HEK293 (cell line): ENCODE results near the gene GBP1.
"Not testable (repeated sequence)": the region's sequence is repeated elsewhere in the genome, so short reads cannot be mapped to it uniquely, and the experiment has no call there.

Source experiments
- CTCF ChIA-PET: fragments of 350-600 bp; formaldehyde crosslinking; extraction: SDS; loops from one replicate; lab custom pipeline; 2021; ENCODE audit warnings: antibody characterized with exemption; lab: Yijun Ruan, JAX
- POLR2A ChIA-PET: fragments of 300-600 bp; formaldehyde crosslinking; extraction: SDS; loops from one replicate; lab custom pipeline; 2020; ENCODE audit warnings: antibody characterized with exemption, inconsistent platforms; lab: Yijun Ruan, JAX
- H3K27ac ChIP-seq: fragments of 200-500 bp; sonication (Bioruptor generic); 2 replicates; pipeline ENCODE4 v1.5.1; 2014; ENCODE audit warnings: low read depth, low read length, control low read depth, inconsistent platforms; ENCODE audit errors: extremely low read depth
- H3K36me3 ChIP-seq, 2 experiments: fragments of 200-500 bp in 1 of 2; sonication (Bioruptor generic) in 1 of 2; 1 replicate in 1 of 2; 2 replicates in 1 of 2; pipeline ENCODE4 v1.5.1; 2014 to 2017; ENCODE audit warnings: inconsistent platforms in 2 of 2, low read length in 2 of 2; ENCODE audit not compliant: control insufficient read depth in 2 of 2, insufficient read depth in 1 of 2
- H3K4me1 ChIP-seq: fragments of 200-500 bp; sonication (Bioruptor generic); 2 replicates; pipeline ENCODE4 v1.5.1; 2014; ENCODE audit warnings: mild to moderate bottlenecking, low read length, inconsistent platforms; ENCODE audit not compliant: control insufficient read depth, insufficient read depth
- H3K4me3 ChIP-seq: 2 replicates; pipeline ENCODE4 v1.5.1; 2011; ENCODE audit warnings: low read depth, mild to moderate bottlenecking, control low read depth, low read length, moderate library complexity
- H3K9me3 ChIP-seq: fragments of 200-500 bp; sonication (Bioruptor generic); 2 replicates; pipeline ENCODE4 v1.5.1; 2014; ENCODE audit warnings: low read depth, low read length, inconsistent platforms; ENCODE audit not compliant: control insufficient read depth, insufficient read depth
- YY2 ChIP-seq: fragments of 450-650 bp; formaldehyde crosslinking; IDR thresholded peaks from 2 replicates; pipeline ENCODE4 v1.5.1; 2016; ENCODE audit warnings: missing biosample characterization, missing genetic modification characterization
- ZEB2 ChIP-seq: fragments of 450-650 bp; formaldehyde crosslinking; IDR thresholded peaks from 2 replicates; pipeline ENCODE4 v1.5.1; 2016; ENCODE audit warnings: missing biosample characterization, missing genetic modification characterization
- ZNF155 ChIP-seq: fragments of 450-650 bp; formaldehyde crosslinking; IDR thresholded peaks from 2 replicates; pipeline ENCODE4 v1.5.1; 2016; ENCODE audit warnings: missing biosample characterization, missing genetic modification characterization
- ZNF341 ChIP-seq: fragments of 450-650 bp; formaldehyde crosslinking; IDR thresholded peaks from 2 replicates; pipeline ENCODE4; 2016; ENCODE audit warnings: low read depth, missing biosample characterization, missing genetic modification characterization
- ZNF366 ChIP-seq: fragments of 450-650 bp; formaldehyde crosslinking; conservative IDR thresholded peaks from 2 replicates; pipeline ENCODE4 v1.5.1; 2016; ENCODE audit warnings: missing biosample characterization, missing genetic modification characterization
- ZNF416 ChIP-seq: fragments of 450-650 bp; formaldehyde crosslinking; IDR thresholded peaks from 2 replicates; pipeline ENCODE4 v1.5.1; 2016; ENCODE audit warnings: missing biosample characterization, missing genetic modification characterization
- ZNF791 ChIP-seq: fragments of 450-650 bp; formaldehyde crosslinking; IDR thresholded peaks from 2 replicates; pipeline ENCODE4 v1.5.1; 2016; ENCODE audit warnings: missing biosample characterization, missing genetic modification characterization
- ZNF837 ChIP-seq: fragments of 450-650 bp; formaldehyde crosslinking; IDR thresholded peaks from 2 replicates; pipeline ENCODE4 v1.5.1; 2016; ENCODE audit warnings: missing biosample characterization, missing genetic modification characterization
- ZNF843 ChIP-seq: fragments of 450-650 bp; formaldehyde crosslinking; IDR thresholded peaks from 2 replicates; pipeline ENCODE4 v1.5.1; 2016; ENCODE audit warnings: missing biosample characterization, missing genetic modification characterization
- ZSCAN23 ChIP-seq: fragments of 450-650 bp; formaldehyde crosslinking; IDR thresholded peaks from 2 replicates; pipeline ENCODE4 v1.5.1; 2016; ENCODE audit warnings: missing biosample characterization, missing genetic modification characterization
- ZSCAN30 ChIP-seq: fragments of 450-650 bp; IDR thresholded peaks from 2 replicates; pipeline ENCODE4 v1.5.1; 2018; ENCODE audit warnings: missing biosample characterization, mild to moderate bottlenecking, missing genetic modification characterization, moderate library complexity
- TF ChIP-seq, protein P1 (sequence below): fragments of 450-650 bp; formaldehyde crosslinking; IDR thresholded peaks from 2 replicates; pipeline ENCODE4 v1.5.1; 2017; ENCODE audit warnings: missing biosample characterization, missing genetic modification characterization
- TF ChIP-seq, protein P2 (sequence below): fragments of 450-650 bp; formaldehyde crosslinking; IDR thresholded peaks from 2 replicates; pipeline ENCODE4 v1.5.0; 2017; ENCODE audit warnings: missing biosample characterization, missing genetic modification characterization, borderline replicate concordance
- TF ChIP-seq, protein P3 (sequence below): fragments of 450-650 bp; formaldehyde crosslinking; IDR thresholded peaks from 2 replicates; pipeline ENCODE4 v1.5.1; 2016; ENCODE audit warnings: missing biosample characterization, missing genetic modification characterization

The GBP1 gene

DNA sequence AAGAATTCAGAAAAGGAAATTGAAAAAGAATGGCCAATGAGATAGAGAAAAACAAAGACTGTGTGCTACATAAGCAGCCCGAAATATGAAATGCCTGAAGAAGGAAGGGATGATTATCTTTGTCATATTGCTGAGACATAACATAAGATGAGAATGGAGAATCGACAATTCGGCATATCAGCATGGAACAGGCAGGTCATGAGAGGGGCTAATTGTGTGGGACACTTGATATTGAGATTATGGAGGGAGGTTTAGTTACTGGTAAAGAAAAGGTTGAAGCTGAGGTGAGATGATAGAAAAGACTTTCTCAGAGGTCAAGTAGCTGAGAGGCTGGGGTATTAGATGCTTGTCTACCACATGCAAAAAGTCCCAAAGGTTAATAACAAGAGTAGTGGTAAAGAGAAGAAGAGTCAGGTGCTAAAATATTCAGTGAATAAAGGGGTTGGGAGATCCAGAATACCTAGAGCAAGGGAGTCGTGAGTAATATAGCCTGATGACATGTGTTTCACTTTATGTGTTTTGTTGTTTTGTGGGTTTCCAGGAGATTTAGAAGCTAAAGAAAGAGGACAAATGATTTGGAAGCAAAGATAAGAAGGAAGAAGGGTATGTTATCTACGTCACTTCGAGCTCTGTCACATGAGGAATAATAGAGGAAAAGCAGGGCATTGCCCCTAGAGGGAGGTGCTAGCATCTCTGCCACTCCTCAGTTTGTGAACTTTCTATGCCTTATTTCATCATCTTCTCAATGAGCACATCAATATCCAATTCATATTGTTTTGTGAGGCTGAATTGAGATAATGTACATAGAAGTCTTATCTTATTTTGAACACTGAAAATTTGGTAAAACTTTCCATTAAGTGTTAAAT is 18.5 kb downstream of the GBP1 start:
- H3K9me3 ChIP-seq, H3K36me3 ChIP-seq, H3K27ac ChIP-seq, POLR2A ChIA-PET, H3K4me1 ChIP-seq, H3K4me3 ChIP-seq: not testable (repeated sequence)
- CTCF ChIA-PET: interaction anchor here (0.9 kb wide), 1 partner anchor 76 kb away, joined by 3 read pairs; no protein-coding TSS in a partner anchor

DNA sequence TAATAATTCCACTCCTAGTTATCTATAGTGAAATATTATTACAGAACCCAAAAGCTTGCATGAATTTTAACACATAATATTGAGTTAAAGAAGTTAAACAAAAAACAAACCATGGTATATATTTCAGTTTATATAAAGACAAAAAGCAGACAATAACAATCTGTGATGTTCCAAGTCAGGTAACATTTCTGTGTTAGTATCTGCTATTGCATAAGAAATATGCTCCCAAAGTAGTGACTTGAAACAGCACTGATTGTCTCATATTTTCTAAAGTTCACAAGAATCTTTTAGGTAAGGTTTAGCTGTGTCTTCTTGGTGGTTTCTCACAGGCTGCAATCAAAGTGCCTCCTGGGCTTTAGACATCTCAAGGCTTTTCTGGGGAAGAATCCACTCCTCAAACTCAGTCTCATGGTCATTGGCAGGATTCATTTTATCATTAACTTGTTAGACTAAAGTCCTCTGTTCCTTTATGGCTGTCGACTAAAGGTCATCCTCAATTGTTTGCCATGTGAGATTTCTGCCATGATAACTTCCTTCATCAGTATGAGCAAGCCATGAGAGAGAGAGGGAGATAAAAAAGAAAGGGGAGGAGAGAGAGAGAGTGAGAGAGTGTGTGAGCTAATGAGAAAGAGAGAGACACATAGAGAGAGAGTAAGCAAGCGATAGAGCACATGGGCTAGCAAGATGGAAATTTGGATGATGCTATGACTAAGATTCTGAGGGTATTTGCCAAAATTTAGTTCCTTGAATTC is 19.9 kb downstream of the GBP1 start:
- TF ChIP-seq ZSCAN30 (tag by site-specific recombination): no peak
- no peak for TF ChIP-seq ZNF791
- no peak for TF ChIP-seq ZEB2 (tag by site-specific recombination)
- no peak for TF ChIP-seq ZNF416
- no peak for TF ChIP-seq YY2 (tag by site-specific recombination)
- no peak for TF ChIP-seq ZSCAN23 (tag by site-specific recombination)
- no peak for TF ChIP-seq ZNF341
- no peak for TF ChIP-seq ZNF366 (tag by site-specific recombination)
- TF ChIP-seq, protein P1, sequence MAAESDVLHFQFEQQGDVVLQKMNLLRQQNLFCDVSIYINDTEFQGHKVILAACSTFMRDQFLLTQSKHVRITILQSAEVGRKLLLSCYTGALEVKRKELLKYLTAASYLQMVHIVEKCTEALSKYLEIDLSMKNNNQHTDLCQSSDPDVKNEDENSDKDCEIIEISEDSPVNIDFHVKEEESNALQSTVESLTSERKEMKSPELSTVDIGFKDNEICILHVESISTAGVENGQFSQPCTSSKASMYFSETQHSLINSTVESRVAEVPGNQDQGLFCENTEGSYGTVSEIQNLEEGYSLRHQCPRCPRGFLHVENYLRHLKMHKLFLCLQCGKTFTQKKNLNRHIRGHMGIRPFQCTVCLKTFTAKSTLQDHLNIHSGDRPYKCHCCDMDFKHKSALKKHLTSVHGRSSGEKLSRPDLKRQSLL (tag by site-specific recombination): no peak
- TF ChIP-seq ZNF837 (tag by site-specific recombination): no peak
- Histone ChIP-seq H3K9me3 (no peaks in the 10 kb centered on the region), H3K4me1 (no peaks in the 10 kb centered on the region), H3K27ac (no peak overlapping the region), H3K4me3 (no peak overlapping the region), H3K36me3 (no peaks in the 10 kb centered on the region)
- POLR2A ChIA-PET: no interaction called here
- CTCF ChIA-PET: interaction anchor here (0.6 kb wide), 1 partner anchor 167 kb away, joined by 3 read pairs; no protein-coding TSS in a partner anchor

DNA sequence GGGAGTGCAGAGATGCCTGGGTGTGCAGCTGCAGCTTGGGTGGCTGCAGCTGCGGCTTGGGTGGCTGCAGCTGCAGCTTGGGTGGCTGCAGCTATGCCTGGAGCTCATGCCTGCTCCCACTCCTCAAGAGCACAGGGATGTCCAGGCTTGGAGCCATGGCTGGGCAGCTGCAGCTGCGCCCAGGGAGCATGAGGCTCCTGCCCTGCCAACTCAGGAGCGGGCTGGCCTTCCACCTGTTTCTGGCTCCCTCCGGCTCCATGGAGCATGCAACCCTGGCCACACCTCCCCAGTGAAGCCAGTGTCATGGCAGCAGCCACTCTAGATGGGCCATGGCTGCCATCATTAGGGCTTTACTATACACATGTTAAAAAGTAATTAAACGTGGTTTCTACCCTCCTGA is 21.1 kb downstream of the GBP1 start:
- ChIA-PET CTCF (no interaction called here), POLR2A (no interaction called here)
- Histone ChIP-seq H3K27ac (no peak overlapping the region), H3K36me3 (no peaks in the 10 kb centered on the region), H3K4me1 (no peaks in the 10 kb centered on the region), H3K9me3 (no peaks in the 10 kb centered on the region), H3K4me3 (no peak overlapping the region)
- TF ChIP-seq, protein P2, sequence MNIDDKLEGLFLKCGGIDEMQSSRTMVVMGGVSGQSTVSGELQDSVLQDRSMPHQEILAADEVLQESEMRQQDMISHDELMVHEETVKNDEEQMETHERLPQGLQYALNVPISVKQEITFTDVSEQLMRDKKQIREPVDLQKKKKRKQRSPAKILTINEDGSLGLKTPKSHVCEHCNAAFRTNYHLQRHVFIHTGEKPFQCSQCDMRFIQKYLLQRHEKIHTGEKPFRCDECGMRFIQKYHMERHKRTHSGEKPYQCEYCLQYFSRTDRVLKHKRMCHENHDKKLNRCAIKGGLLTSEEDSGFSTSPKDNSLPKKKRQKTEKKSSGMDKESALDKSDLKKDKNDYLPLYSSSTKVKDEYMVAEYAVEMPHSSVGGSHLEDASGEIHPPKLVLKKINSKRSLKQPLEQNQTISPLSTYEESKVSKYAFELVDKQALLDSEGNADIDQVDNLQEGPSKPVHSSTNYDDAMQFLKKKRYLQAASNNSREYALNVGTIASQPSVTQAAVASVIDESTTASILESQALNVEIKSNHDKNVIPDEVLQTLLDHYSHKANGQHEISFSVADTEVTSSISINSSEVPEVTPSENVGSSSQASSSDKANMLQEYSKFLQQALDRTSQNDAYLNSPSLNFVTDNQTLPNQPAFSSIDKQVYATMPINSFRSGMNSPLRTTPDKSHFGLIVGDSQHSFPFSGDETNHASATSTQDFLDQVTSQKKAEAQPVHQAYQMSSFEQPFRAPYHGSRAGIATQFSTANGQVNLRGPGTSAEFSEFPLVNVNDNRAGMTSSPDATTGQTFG (tag by site-specific recombination): no peak
- no peak for TF ChIP-seq ZNF843 (tag by site-specific recombination)
- no peak for TF ChIP-seq ZNF155 (tag by site-specific recombination)
- TF ChIP-seq, protein P3, sequence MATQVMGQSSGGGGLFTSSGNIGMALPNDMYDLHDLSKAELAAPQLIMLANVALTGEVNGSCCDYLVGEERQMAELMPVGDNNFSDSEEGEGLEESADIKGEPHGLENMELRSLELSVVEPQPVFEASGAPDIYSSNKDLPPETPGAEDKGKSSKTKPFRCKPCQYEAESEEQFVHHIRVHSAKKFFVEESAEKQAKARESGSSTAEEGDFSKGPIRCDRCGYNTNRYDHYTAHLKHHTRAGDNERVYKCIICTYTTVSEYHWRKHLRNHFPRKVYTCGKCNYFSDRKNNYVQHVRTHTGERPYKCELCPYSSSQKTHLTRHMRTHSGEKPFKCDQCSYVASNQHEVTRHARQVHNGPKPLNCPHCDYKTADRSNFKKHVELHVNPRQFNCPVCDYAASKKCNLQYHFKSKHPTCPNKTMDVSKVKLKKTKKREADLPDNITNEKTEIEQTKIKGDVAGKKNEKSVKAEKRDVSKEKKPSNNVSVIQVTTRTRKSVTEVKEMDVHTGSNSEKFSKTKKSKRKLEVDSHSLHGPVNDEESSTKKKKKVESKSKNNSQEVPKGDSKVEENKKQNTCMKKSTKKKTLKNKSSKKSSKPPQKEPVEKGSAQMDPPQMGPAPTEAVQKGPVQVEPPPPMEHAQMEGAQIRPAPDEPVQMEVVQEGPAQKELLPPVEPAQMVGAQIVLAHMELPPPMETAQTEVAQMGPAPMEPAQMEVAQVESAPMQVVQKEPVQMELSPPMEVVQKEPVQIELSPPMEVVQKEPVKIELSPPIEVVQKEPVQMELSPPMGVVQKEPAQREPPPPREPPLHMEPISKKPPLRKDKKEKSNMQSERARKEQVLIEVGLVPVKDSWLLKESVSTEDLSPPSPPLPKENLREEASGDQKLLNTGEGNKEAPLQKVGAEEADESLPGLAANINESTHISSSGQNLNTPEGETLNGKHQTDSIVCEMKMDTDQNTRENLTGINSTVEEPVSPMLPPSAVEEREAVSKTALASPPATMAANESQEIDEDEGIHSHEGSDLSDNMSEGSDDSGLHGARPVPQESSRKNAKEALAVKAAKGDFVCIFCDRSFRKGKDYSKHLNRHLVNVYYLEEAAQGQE: no peak
